GM23248 (cell line): ENCODE data around the gene ADAMTS17. TPM values are rescaled to one million over a fixed set of nuclear protein-coding genes. Genes with fewer than 3 reads are reported as not detected.

Experiments
- DNase-seq: peaks from one replicate; pipeline ENCODE4 v3.0.0-alpha.2; 2015
- H2AFZ ChIP-seq: fragments of 200-600 bp; sonication (generic); 2 replicates; pipeline ENCODE4 v1.6.1; 2016; ENCODE audit warnings: antibody characterized with exemption
- H3F3A ChIP-seq: fragments of 200-600 bp; sonication (generic); 2 replicates; pipeline ENCODE4 v1.6.1; 2016; ENCODE audit warnings: mild to moderate bottlenecking, antibody characterized with exemption, mixed run types; ENCODE audit not compliant: insufficient read depth
- H3K27ac ChIP-seq: fragments of 200-600 bp; sonication (generic); 2 replicates; pipeline ENCODE4 v1.5.1; 2016; ENCODE audit warnings: mild to moderate bottlenecking
- H3K27me3 ChIP-seq: fragments of 200-600 bp; sonication (generic); replicated peaks from 2 replicates; pipeline ENCODE4 v1.6.1; 2016; ENCODE audit warnings: mild to moderate bottlenecking; ENCODE audit not compliant: insufficient read depth
- H3K36me3 ChIP-seq: fragments of 200-600 bp; sonication (generic); 2 replicates; pipeline ENCODE4 v1.6.1; 2016; ENCODE audit warnings: low read depth, mild to moderate bottlenecking
- H3K4me1 ChIP-seq: fragments of 200-600 bp; sonication (generic); 2 replicates; pipeline ENCODE4 v1.6.1; 2016; ENCODE audit warnings: mild to moderate bottlenecking; ENCODE audit not compliant: insufficient read depth
- H3K4me2 ChIP-seq: fragments of 200-600 bp; sonication (generic); one replicate; pipeline ENCODE4 v1.6.1; 2016; ENCODE audit warnings: mild to moderate bottlenecking; ENCODE audit not compliant: unreplicated experiment
- H3K4me3 ChIP-seq: fragments of 200-600 bp; sonication (generic); 2 replicates; pipeline ENCODE4 v1.5.1; 2016; ENCODE audit warnings: mild to moderate bottlenecking
- H3K79me2 ChIP-seq: fragments of 200-600 bp; sonication (generic); 2 replicates; pipeline ENCODE4 v1.6.1; 2016; ENCODE audit warnings: mild to moderate bottlenecking; ENCODE audit not compliant: insufficient read depth
- H3K9ac ChIP-seq: fragments of 200-600 bp; sonication (generic); 2 replicates; pipeline ENCODE4 v1.6.1; 2016; ENCODE audit warnings: mild to moderate bottlenecking
- H3K9me2 ChIP-seq: fragments of 200-600 bp; sonication (generic); 2 replicates; pipeline ENCODE4 v1.6.1; 2016; ENCODE audit warnings: mixed run types, mild to moderate bottlenecking, moderate library complexity; ENCODE audit not compliant: insufficient read depth
- H3K9me3 ChIP-seq: fragments of 200-600 bp; sonication (generic); one replicate; pipeline ENCODE4 v1.6.1; 2017; ENCODE audit warnings: low read depth
- H4K20me1 ChIP-seq: fragments of 200-600 bp; sonication (generic); 2 replicates; pipeline ENCODE4 v1.6.0; 2016; ENCODE audit not compliant: insufficient read depth
- EZH2 ChIP-seq: fragments of 200-600 bp; sonication (generic); IDR thresholded peaks from 2 replicates; pipeline ENCODE4 v1.6.1; 2018; ENCODE audit warnings: antibody characterized with exemption, mild to moderate bottlenecking; ENCODE audit not compliant: insufficient read depth, poor library complexity, severe bottlenecking
- EZH2phosphoT487 ChIP-seq: fragments of 200-600 bp; sonication (generic); IDR thresholded peaks from 2 replicates; pipeline ENCODE4 v1.6.1; 2018; ENCODE audit warnings: antibody characterized with exemption, moderate library complexity, mild to moderate bottlenecking, low read depth; ENCODE audit not compliant: insufficient read depth
- WGBS, 2 experiments: methylation state at CpG; one replicate each; pipeline ENCODE4 v1.1.6; 2015 to 2017; ENCODE audit warnings: low lambda C conversion rate in 2 of 2, low coverage in 1 of 2; ENCODE audit errors: missing lambda C conversion rate in 2 of 2; 5-methylcytosine and 5-hydroxymethylcytosine counted together
- in situ Hi-C: fragments of 300-500 bp; cut with MboI; formaldehyde crosslinking; loops from 2 replicates; pipeline ENCODE4 v1.15.0; 2020
- polyA plus RNA-seq: library from polyadenylated mRNA; unstranded; fragments of >200 nt; fragmentation: Nextera tagmentation; extraction: Ambion mirVana; gene quantifications from 2 replicates; pipeline ENCODE4 v1.2.1, GENCODE V29; 2016
- total RNA-seq: library from RNA; depleted of rRNA; stranded (reverse); fragments of >200 nt; shearing (Covaris generic); gene quantifications from 2 replicates; pipeline ENCODE4 v1.2.3, GENCODE V29; 2014

ADAMTS17 gene
- total and polyA plus RNA-seq, 2 experiments from 2014 or later = not detected

DNA sequence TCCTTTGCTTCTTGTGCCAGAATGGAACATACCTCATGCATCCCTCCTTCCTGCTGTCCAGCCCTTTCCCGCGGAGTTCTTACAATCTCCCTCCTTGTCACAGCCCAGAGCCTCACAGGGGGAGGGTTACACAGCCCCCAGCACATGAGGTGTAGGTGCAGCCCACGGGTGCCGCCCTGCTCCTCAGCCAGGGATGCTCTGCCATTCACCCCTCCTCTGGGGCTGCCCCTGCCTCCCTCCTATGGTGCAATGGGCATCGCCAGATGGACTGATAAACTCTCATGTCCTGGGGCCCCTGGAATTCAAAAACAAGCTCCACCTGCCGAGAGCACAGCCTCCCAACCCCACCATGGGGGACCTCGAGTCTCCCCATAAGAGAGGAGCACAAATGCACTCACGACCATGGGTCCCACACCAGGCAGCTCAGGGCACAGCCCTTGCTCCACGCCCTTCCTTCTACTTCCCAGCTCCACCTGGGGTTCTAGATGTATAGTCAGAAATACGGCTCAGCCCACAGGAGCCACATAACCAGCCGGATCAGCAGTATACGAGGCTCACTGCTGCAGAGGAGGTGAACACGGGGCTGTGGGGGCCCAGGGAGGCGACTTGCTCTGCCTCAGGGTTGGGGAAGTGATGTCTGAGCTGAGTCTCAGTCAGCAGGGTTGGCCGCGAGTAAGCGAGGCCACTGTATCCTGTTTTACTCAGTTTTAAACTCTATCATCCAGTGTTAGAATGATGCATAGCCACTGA lies 338.8 kb downstream of the ADAMTS17 start:
- H2AFZ ChIP-seq = no peak overlapping the region
- no peak overlapping the region for H3K27ac ChIP-seq
- in situ Hi-C loops = no loop called here
- no peak overlapping the region for H3K4me3 ChIP-seq
- no peaks in the 10 kb centered on the region for H3K79me2 ChIP-seq
- H3K9me3 ChIP-seq = no peaks in the 10 kb centered on the region
- H3K9me2 ChIP-seq = no peaks in the 10 kb centered on the region
- no peaks in the 10 kb centered on the region for H3K36me3 ChIP-seq
- H3F3A ChIP-seq = no peaks in the 10 kb centered on the region
- DNase-seq = no peak
- H3K27me3 ChIP-seq = no peaks in the 10 kb centered on the region
- no peaks in the 10 kb centered on the region for H4K20me1 ChIP-seq
- TF ChIP-seq EZH2 (no peak), EZH2phosphoT487 (no peak)
- no peaks in the 10 kb centered on the region for H3K4me1 ChIP-seq
- WGBS, 2 experiments = 41 to 46% methylated on average over 17 of the region's 17 CpGs
- H3K4me2 ChIP-seq = no peak overlapping the region
- H3K9ac ChIP-seq = no peak overlapping the region

DNA sequence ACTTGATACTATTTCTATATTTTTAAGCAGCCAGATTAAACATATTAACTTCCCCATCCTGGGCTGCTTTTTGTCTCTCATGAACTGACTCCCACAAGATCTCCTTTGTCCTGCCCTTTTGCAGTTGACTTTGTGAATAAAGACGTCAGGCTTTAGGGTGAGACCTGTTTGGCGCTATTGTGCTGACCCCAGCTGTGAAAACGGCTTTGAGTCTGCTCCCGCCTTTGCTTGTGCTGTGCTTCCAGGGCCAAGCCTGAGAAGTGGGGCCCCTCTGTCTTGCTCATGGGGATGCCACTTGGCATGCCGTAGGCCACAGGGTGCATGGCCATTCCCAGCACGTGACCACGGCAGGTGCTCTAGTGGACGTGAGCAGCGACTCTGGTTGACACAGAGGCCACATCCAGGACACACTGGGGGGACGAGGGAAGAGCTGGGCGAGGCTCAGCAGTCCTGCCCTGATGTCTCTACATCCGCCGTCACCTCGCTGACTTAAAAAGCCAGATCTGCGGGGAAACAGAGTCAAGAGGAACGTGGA lies 339.6 kb downstream of the ADAMTS17 start:
- Histone ChIP-seq H3K4me1 (no peaks in the 10 kb centered on the region), H3K9me3 (no peaks in the 10 kb centered on the region), H3K27me3 (no peaks in the 10 kb centered on the region), H3F3A (no peaks in the 10 kb centered on the region), H3K27ac (no peak overlapping the region), H3K9me2 (no peaks in the 10 kb centered on the region), H3K4me2 (no peak overlapping the region), H4K20me1 (no peaks in the 10 kb centered on the region), H3K9ac (no peak overlapping the region), H3K4me3 (no peak overlapping the region), H2AFZ (no peak overlapping the region), H3K79me2 (no peaks in the 10 kb centered on the region), H3K36me3 (no peaks in the 10 kb centered on the region)
- 49 to 53% methylated on average over 16 of the region's 16 CpGs for WGBS, 2 experiments
- DNase-seq = no peak
- in situ Hi-C loops = no loop called here
- no peak for TF ChIP-seq EZH2phosphoT487
- TF ChIP-seq EZH2 = no peak

DNA sequence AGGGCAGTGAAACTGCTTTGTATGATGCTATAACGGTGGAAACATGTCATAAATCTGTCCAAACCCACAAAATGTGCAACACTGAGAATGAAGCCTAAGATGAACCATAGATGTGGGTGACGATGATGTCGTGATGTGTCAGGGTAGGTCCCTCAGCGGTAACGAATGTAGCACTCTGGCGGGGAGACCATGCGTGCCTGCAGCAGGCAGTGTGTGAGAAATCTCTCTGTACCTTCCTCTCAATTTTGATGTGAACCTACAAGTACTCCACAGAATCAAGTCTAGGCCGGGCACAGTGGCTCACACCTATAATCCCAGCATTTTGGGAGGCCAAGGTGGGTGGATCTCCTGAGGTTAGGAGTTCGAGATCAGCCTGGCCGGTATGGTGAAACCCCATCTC lies 340.4 kb downstream of the ADAMTS17 start:
- H4K20me1 ChIP-seq = no peaks in the 10 kb centered on the region
- no peak for DNase-seq
- H3K36me3 ChIP-seq = no peaks in the 10 kb centered on the region
- no peak overlapping the region for H3K4me3 ChIP-seq
- no peak for TF ChIP-seq EZH2phosphoT487
- no peak for TF ChIP-seq EZH2
- no peaks in the 10 kb centered on the region for H3K9me2 ChIP-seq
- in situ Hi-C loops = no loop called here
- 51 to 64% methylated on average over 10 of the region's 10 CpGs for WGBS, 2 experiments
- no peak overlapping the region for H3K27ac ChIP-seq
- H3K4me1 ChIP-seq = no peaks in the 10 kb centered on the region
- no peaks in the 10 kb centered on the region for H3K79me2 ChIP-seq
- H3K9ac ChIP-seq = no peak overlapping the region
- H3K4me2 ChIP-seq = no peak overlapping the region
- H2AFZ ChIP-seq = no peak overlapping the region
- no peaks in the 10 kb centered on the region for H3F3A ChIP-seq
- no peaks in the 10 kb centered on the region for H3K9me3 ChIP-seq
- no peaks in the 10 kb centered on the region for H3K27me3 ChIP-seq

DNA sequence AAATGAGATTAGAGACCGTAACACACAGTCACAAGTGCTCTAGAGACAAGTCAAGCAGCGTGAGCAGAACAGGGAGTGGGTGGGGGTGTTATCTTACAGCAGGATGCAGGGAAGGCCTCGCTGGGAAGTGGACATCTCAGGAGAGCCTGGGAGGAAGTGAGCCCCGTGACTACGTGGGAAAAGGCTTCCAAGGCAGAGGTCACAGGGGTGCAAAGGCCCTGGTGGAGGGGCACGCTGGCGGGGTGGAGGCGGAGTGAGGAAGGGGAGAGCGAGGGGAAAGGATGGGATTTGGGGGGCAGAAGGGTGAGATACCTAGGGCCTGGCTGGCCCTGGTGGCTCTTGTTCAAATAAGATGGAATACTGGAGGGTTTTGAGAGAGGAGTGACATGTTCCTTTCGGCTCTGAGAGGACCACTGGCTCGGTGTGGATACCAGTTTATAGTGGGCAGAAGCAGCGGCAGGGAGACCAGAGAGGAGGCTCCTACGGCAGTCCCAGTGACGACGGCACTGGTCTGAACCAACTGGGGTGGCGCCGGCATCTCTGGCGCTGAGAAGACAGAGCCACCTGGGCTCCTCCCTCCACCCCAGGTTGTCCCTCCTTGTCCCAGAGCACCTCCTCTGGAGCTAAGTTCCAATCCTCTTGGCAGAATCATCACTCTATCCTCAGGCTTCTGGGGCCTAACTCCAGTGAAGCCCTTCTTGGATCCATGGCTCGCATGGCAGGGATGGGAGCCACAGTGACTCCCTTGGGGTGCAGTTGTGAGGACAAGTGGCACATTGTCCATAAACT lies 342.3 kb downstream of the ADAMTS17 start:
- Histone ChIP-seq H3K79me2 (no peaks in the 10 kb centered on the region), H3K4me3 (no peak overlapping the region), H3K36me3 (no peaks in the 10 kb centered on the region), H3K9ac (no peak overlapping the region), H3K4me2 (no peak overlapping the region), H4K20me1 (no peaks in the 10 kb centered on the region), H2AFZ (no peak overlapping the region), H3K9me2 (no peaks in the 10 kb centered on the region), H3F3A (no peaks in the 10 kb centered on the region), H3K9me3 (no peaks in the 10 kb centered on the region), H3K27ac (no peak overlapping the region), H3K27me3 (no peaks in the 10 kb centered on the region), H3K4me1 (no peaks in the 10 kb centered on the region)
- DNase-seq = no peak
- TF ChIP-seq EZH2 (no peak), EZH2phosphoT487 (no peak)
- WGBS, 2 experiments = 54 to 61% methylated on average over 18 to 19 of the region's 19 CpGs
- in situ Hi-C loops = no loop called here
